Spleen (tissue), 11 donors: ENCODE measurements around the gene PSAPL1. TPM values are rescaled to one million over a fixed set of nuclear protein-coding genes. Genes with fewer than 3 reads are reported as not detected.

Experiments
- DNase-seq: peaks from one replicate; pipeline ENCODE4 v3.0.0-alpha.2; 2020
- H3K27ac ChIP-seq, 8 donors: fragments of 200-600 bp; sonication (generic) in 7 of 8; 1 replicate in 4 of 8; 2 replicates in 4 of 8; pipeline versions ENCODE4 v1.5.0 to v1.8.0; 2016 to 2021; ENCODE audit warnings: inconsistent platforms in 4 of 8, mild to moderate bottlenecking in 4 of 8, moderate library complexity in 1 of 8
- H3K27me3 ChIP-seq, 7 donors: fragments of 200-600 bp; sonication (generic) in 6 of 7; replicated peaks in 1 of 7; 1 replicate in 4 of 7; 2 replicates in 3 of 7; pipeline versions ENCODE4 v1.5.0 to v1.8.0; 2016 to 2021; ENCODE audit warnings: inconsistent platforms in 3 of 7, mild to moderate bottlenecking in 1 of 7
- H3K36me3 ChIP-seq, 6 donors: fragments of 200-600 bp; sonication (generic) in 5 of 6; 1 replicate in 4 of 6; 2 replicates in 2 of 6; pipeline versions ENCODE4 v1.5.0 to v1.8.0; 2016 to 2021; ENCODE audit warnings: inconsistent platforms in 2 of 6
- H3K4me1 ChIP-seq, 6 donors: fragments of 200-600 bp; sonication (generic) in 5 of 6; 1 replicate in 3 of 6; 2 replicates in 3 of 6; pipeline versions ENCODE4 v1.5.0 to v1.8.0; 2016 to 2021; ENCODE audit warnings: inconsistent platforms in 3 of 6
- H3K4me3 ChIP-seq, 8 donors: fragments of 200-600 bp; sonication (generic) in 7 of 8; 1 replicate in 4 of 8; 2 replicates in 4 of 8; pipeline versions ENCODE4 v1.5.0 to v1.8.0; 2016 to 2021; ENCODE audit warnings: inconsistent platforms in 4 of 8, mild to moderate bottlenecking in 4 of 8, moderate library complexity in 2 of 8
- H3K9me3 ChIP-seq, 8 donors: fragments of 200-600 bp; sonication (generic) in 7 of 8; 1 replicate in 4 of 8; 2 replicates in 4 of 8; pipeline versions ENCODE4 v1.5.0 to v1.8.0; 2016 to 2021; ENCODE audit warnings: inconsistent platforms in 4 of 8
- POLR2A ChIP-seq, 3 donors: fragments of 450-650 bp; IDR thresholded peaks; one replicate each; pipeline ENCODE4 v1.5.1; 2017; ENCODE audit warnings: antibody characterized with exemption in 3 of 3, mild to moderate bottlenecking in 1 of 3
- POLR2AphosphoS5 ChIP-seq, 3 donors: sonication (generic); formaldehyde crosslinking; IDR thresholded peaks; one replicate each; pipeline ENCODE4 v1.5.1; 2017; ENCODE audit warnings: antibody characterized with exemption in 3 of 3
- WGBS, 5 donors: extraction: QIAGEN DNeasy Blood & Tissue Kit in 3 of 5; methylation state at CpG; one replicate each; pipeline versions ENCODE4 v1.1.5 to v1.1.7; 2013 to 2018; 5-methylcytosine and 5-hydroxymethylcytosine counted together
- intact Hi-C: fragments of 100-400 bp; cut with DNase I; formaldehyde crosslinking; loops from one replicate; pipeline ENCODE4 v1.15.0; 2023; ENCODE audit warnings: low total_unique reads
- polyA plus RNA-seq, 3 donors: library from polyadenylated mRNA; stranded (reverse); fragments of 200-250 nt; gene quantifications; one replicate each; pipeline ENCODE4 v1.2.1, GENCODE V29; 2013
- total RNA-seq, 7 donors: library from RNA; depleted of rRNA in 3 of 7; stranded (reverse); fragments of >200 nt in 3 of 7; fragmentation: NEBNext Ultra II Directional in 4 of 7; extraction: Animal tissue kit (Norgen Biotek cat#: 25700) in 4 of 7; gene quantifications; one replicate each; pipeline versions ENCODE4 v1.1.0 to v1.2.1, GENCODE V29; 2016 to 2021
- TF ChIP-seq, protein P1 (sequence below), 11 experiments: fragments of 200-600 bp in 7 of 11; fragments of 450-650 bp in 4 of 11; sonication (generic) in 4 of 11; IDR thresholded peaks in 8 of 11; conservative IDR thresholded peaks in 3 of 11; 1 replicate in 7 of 11; 2 replicates in 4 of 11; pipeline versions ENCODE4 v1.4.0 to v1.8.0; 2016 to 2021; ENCODE audit warnings: antibody characterized with exemption in 11 of 11, inconsistent platforms in 4 of 11, mild to moderate bottlenecking in 1 of 11
- donor health status: healthy with polysubstance abuse.
- donor health status: DM: no; HTN: no; CAD: no; lungs with moderate emphysema.
- donor health status: DM: no; HTN: no; CAD: no.
- donor health status: Bipolar disorder and iron deficiency.
- donor health status: healthy.
- donor health status: DM: no; HTN: no; CAD: no.
- donor health status: DM: yes; HTN: yes; CAD: no.

PSAPL1 gene
- total and polyA plus RNA-seq, 10 donors = not detected

- DNase-seq = peak; percentile 73
- Histone ChIP-seq H3K4me3 (no peak overlapping the region), H3K27ac (no peak overlapping the region), H3K9me3 (peaks cover 0 to 14% (median 4%) of the 10 kb centered on the region in 8 donors), H3K27me3 (no peaks in the 10 kb centered on the region), H3K36me3 (no peaks in the 10 kb centered on the region), H3K4me1 (peaks cover 0 to 12% (median 2%) of the 10 kb centered on the region in 6 donors)
- TF ChIP-seq, protein P1, sequence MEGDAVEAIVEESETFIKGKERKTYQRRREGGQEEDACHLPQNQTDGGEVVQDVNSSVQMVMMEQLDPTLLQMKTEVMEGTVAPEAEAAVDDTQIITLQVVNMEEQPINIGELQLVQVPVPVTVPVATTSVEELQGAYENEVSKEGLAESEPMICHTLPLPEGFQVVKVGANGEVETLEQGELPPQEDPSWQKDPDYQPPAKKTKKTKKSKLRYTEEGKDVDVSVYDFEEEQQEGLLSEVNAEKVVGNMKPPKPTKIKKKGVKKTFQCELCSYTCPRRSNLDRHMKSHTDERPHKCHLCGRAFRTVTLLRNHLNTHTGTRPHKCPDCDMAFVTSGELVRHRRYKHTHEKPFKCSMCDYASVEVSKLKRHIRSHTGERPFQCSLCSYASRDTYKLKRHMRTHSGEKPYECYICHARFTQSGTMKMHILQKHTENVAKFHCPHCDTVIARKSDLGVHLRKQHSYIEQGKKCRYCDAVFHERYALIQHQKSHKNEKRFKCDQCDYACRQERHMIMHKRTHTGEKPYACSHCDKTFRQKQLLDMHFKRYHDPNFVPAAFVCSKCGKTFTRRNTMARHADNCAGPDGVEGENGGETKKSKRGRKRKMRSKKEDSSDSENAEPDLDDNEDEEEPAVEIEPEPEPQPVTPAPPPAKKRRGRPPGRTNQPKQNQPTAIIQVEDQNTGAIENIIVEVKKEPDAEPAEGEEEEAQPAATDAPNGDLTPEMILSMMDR (IDR thresholded peaks at IDR 0.05 in 8 of 11, conservative IDR thresholded peaks at IDR 0.05 in 3 of 11) = no peak
- TF ChIP-seq POLR2AphosphoS5 (IDR thresholded peaks at IDR 0.05) = no peak
- no peak for TF ChIP-seq POLR2A (IDR thresholded peaks at IDR 0.05)
- WGBS, 5 donors = 78 to 96% (median 86%) methylated on average over 17 to 19 of the region's 19 CpGs
- intact Hi-C loops = no loop called here
Measured at GRCh38 chr4:7422151-7422897, 12.4 kb downstream of the PSAPL1 start.

- intact Hi-C loops = no loop called here
- H3K27me3 ChIP-seq = no peaks in the 10 kb centered on the region
- DNase-seq = peak; percentile 34
- TF ChIP-seq, protein P1 (IDR thresholded peaks at IDR 0.05 in 8 of 11, conservative IDR thresholded peaks at IDR 0.05 in 3 of 11) = no peak
- no peak for TF ChIP-seq POLR2AphosphoS5 (IDR thresholded peaks at IDR 0.05)
- TF ChIP-seq POLR2A (IDR thresholded peaks at IDR 0.05) = no peak
- H3K4me3 ChIP-seq = no peak overlapping the region
- H3K27ac ChIP-seq = no peak overlapping the region
- 74 to 84% (median 81%) methylated on average over 14 to 24 of the region's 24 CpGs for WGBS, 5 donors
- H3K36me3 ChIP-seq = no peaks in the 10 kb centered on the region
- peaks cover 0 to 14% (median 4%) of the 10 kb centered on the region in 8 donors for H3K9me3 ChIP-seq
- peaks cover 0 to 12% (median 2%) of the 10 kb centered on the region in 6 donors for H3K4me1 ChIP-seq
Measured at GRCh38 chr4:7421356-7422150, 13.2 kb downstream of the PSAPL1 start.

DNA sequence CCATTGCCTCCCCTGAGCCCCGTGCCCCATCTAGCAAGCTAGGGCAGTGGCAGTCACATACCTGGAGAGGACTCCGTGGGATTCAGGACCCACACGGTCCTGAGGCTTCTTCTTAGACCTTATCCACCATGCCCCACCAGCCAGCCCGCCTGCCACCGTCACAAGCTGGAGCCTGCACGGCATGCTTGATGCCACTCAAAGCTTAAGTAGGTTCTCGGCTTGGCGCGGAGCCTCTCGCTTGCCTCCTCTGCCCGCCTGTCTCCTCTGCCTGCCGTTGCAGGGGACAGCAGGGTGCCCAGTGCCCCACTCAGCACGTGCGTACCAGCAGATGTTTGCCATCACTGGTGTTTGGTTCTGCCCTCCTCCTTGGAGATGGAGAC, 14.1 kb downstream of the PSAPL1 start:
- peak; percentile 71 for DNase-seq
- Histone ChIP-seq H3K36me3 (no peaks in the 10 kb centered on the region), H3K4me1 (peaks cover 0 to 12% (median 2%) of the 10 kb centered on the region in 6 donors), H3K9me3 (peaks cover 0 to 14% (median 4%) of the 10 kb centered on the region in 8 donors), H3K27ac (no peak overlapping the region), H3K27me3 (peaks cover 0 to 6% (median 0%) of the 10 kb centered on the region in 7 donors), H3K4me3 (no peak overlapping the region)
- intact Hi-C loops = no loop called here
- 79 to 85% (median 82%) methylated on average over 10 to 14 of the region's 14 CpGs for WGBS, 5 donors
- TF ChIP-seq, protein P1 (IDR thresholded peaks at IDR 0.05 in 8 of 11, conservative IDR thresholded peaks at IDR 0.05 in 3 of 11) = no peak
- TF ChIP-seq POLR2A (IDR thresholded peaks at IDR 0.05) (no peak), POLR2AphosphoS5 (IDR thresholded peaks at IDR 0.05) (no peak)
